NCI-H774 (cell line): Measurements from ENCODE around the gene TRPM1.
"Not testable (repeated sequence)": the region's sequence is repeated elsewhere in the genome, so short reads cannot be mapped to it uniquely, and the experiment has no call there.

Experiments
- DNase-seq: peaks from one replicate; lab custom pipeline; 2025; lab: John Stamatoyannopoulos, UW

Gene TRPM1

DNA sequence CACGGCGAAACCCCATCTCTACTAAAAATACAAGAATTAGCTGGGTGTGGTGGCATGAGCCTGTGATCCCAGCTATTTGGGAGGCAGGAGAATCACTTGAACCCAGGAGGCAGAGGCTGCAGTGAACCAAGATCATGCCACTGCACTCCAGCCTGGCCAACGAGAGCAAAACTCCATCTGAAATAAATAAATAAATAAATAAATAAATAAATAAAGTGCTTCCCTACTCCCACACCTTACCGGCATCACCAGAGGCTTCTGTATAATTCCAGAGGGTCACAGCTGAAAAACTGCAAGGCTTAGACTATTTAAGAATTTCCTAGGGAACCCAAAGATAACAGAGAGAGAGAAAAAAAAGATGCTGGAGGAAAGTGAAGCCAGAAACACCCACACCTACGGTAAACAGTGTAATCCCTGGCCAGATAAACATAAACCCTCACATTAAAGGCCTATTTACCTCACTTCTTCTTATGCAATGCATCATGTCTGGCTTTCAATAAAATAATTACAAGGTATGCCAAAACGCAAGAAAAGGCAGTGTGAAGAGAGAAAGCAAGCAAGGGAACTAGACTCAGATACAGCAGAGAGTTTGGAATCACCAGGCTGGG, 15.0 kb upstream of the TRPM1 start:
- no peak for DNase-seq

DNA sequence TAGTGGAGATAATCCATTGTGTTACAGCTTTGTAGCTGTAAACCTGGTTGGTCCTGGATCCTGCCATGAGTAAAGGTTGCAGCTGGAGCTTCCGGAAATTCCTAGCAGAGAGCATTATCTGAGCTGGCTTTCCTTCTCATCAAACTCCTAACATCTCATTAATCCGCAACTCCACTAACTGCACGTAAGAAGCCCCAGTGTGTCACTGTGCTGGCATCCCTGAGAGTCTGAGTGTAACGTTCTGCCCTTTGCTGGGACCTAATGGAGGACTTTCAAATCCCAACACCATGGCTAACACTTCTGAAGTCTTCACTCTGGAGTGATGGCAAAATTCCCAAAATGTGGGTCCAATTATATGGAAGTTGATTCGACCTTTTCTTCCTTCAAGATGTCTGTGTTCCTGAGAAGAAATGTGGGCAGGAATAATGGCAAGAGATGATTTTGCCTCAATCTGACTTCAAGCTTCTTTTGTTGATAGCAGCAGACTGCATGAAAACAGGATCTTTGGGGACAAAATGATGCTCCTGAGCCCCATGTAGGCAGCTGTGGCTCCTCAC, 9.6 kb upstream of the TRPM1 start:
- DNase-seq = no peak

DNA sequence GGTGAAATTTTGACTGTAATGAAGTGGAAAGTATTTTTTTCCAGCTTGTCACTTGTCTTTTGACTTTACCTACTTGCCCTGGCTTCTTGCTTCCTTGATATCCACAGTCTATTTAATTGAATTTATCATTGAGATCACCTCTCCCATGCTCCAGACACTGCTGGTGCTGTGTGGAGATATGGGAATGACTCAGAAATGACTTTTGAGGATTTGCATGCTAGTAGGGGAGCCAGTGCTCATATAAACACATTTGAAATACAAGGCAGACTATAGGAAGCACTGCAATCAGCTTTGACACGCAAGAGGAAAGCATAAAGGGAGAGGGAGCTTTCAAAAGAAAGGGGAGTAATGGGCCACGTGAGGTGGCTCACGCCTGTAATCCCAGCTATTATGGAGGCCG, 7.3 kb upstream of the TRPM1 start:
- DNase-seq = no peak

DNA sequence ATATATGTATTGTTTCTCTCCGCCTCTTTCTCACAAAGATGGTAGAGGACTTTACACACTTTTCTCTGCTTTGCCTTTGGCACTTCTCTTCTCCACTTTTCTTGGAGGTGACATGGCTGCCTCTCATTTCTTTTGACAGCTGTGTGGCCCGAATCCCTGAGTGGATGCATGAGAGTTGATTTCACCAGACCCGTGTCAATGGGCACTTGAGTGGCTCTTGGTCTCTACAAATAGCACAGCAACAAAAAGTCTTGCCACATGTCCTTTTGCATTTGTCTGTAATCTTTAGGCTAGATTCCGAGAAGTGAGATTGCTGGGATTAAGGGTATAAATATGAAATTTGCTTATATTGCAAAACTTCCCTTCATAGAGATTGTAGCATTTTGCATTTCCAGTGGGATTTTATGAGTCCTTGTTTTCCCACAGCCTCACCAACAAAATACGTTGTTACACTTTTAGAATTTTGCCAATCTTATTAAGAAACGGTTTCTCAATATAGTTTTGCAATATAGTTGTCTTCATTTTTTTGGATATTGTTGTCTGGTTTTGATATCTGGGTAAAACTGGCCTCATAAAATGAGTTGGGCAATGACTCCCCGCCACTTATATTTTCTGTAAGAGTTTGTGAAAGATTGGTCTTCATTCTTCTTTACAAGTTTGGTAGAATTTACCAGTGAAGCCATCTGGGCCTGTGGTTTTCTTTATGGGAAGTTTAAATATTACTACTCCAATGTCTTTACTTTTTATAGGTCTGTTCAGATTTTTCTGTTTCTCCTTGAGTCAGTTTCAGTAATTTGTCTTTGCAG, 5.2 kb upstream of the TRPM1 start:
- DNase-seq = no peak

DNA sequence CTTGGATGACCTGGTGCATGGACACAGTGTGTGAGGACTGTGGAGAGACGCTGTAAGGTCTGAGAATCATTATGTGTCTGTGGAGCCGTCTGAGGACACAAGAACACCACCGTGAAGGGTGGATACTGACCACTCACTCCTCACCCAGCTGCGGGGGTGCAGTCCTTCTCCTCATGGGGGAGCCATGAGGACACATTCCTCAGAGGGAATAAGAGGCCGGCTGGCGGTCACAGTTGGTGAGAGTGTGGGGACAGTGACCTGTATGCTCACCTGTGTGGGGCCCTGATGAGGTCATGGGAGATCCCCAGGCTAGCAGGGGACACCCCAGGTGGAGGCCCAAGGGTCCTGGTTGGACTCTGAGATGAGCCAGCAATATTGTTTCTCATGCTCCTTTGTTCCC, 2.5 kb upstream of the TRPM1 start:
- no peak for DNase-seq

DNA sequence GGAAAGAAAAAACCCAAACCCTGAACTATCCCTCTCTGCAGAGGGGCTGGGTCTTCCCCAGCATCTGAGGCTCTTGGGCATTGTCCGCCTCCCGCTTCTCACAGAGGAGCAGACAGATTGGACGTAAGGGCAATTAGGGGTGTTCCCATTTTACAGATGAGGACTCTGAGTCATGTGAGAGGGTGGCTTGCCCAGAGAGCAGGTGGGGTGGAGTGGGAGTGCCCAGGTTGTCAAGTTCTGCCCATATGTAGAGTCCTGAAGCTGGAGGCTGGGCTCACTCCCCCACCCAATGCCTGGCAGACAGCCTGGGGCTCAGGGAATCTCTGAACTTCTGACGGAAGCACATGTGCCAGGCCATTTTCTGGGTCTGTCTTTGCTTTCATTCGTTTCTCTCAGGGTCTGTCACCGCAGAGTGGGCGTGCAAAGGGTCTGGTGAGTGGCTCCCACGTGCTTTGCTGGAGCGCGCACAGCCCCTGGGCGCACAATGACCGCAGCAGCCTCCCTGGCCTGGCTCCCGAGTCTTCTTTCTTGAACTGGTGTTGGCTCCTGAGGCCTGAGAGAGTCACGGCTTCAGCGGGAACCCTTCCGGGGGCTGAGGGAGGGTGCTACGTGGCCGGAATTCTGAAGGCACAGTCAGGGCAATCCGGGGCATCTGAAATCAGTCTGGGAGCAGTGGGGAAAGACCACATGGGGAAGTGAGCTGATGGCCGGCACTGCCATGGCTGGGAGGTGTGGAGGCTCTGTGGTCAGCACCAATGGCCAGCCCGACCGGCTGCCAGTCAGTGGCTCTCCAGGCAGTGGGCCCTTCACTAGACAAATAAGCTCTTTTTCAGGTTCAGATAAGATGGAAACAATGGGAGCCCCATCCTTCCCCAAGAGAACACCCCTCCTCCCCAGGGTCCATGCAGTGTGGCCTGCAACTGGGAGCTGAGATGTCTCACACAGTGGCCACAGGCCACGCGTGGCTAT, 1.1 kb upstream of the TRPM1 start:
- no peak for DNase-seq

DNA sequence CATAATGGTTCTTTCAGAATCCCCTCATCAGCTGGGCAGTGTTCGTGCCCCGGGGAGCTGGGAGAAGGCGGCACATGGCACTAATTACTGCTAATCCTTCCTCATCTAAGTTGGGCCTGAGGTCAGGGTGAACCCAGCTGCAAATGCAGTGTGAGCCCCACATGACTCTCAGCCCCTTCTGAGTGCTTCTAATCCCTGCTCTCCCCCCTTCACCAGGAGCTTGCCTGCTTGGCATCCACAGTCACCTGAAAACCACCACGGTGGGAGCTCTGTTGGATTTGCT, 455 bp upstream of the TRPM1 start:
- DNase-seq = no peak

DNA sequence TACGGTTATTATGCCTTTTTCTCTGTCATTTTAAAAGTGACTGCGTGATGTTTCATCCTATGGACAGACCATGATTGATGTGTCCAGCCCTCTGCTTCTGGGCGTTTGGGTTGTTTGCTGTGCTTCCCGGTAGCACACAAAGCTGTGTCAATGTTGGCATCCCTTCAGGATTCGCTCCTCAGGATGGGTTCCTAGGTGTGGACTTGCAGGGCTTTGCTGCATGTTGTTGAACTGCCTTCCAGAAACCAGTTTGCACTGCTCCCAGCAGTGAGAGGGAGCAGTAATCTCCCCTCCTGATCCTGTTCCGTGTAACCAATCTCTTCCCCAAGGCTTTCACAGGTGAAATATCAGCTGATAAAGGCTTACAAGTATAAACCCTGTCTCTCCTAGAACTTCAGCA, 787 bp downstream of the TRPM1 start:
- peak; percentile 58 for DNase-seq

DNA sequence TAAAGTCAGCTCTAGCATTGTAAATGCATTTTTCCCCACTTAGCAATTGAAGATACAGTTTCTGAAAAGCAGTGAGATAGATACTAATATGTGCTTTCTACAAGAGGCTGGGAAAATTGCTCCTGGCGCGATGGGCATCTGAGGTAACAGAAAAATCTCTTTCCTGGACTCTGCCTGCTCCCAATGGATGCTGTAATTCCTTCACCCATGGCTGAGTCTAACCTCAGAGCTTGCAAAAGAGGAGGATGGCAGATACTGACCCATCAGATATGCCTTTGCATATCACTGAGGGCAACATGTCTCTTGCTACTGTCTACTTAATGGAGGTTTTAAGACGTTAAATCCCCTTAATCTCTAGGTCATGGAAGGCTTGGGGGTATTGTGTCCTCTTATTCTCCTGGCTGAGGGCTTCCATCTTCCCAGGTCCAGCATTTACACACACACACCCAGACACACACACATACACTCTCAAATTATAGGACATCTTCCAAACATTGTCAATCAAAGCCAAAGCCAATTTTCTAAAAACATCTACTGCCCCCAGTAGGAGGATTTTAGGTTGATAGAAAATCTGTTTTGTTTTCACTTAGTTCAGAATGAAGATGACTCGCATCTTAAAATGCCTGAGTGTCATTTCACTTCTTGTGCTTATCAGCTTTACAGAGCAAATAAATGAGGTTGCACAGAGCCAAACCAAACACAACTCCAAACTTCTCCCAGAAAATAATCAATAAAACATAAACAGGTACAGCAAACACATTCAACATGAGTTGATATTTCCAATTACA, 2.4 kb downstream of the TRPM1 start:
- DNase-seq = no peak

DNA sequence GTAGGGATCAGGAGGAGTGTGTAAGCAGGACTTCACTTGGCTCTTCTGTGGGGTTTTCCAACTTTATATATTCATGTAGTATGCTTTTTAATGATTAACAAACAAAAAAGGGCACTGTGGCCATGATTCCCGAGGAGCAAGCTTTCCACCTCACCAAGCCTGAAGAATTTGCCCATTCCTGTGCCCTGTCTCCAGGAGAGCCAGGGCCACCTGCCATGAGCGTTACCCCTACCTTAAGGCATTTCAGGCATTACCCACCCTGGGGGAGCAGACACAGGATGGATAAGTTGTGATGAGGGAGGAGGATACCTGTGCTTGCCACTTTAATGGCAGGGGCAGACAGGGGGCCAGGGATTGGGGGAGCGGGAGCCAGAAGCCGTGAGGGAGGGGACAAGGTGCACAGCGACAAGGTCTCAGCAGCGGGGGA, 3.0 kb downstream of the TRPM1 start:
- DNase-seq = no peak

DNA sequence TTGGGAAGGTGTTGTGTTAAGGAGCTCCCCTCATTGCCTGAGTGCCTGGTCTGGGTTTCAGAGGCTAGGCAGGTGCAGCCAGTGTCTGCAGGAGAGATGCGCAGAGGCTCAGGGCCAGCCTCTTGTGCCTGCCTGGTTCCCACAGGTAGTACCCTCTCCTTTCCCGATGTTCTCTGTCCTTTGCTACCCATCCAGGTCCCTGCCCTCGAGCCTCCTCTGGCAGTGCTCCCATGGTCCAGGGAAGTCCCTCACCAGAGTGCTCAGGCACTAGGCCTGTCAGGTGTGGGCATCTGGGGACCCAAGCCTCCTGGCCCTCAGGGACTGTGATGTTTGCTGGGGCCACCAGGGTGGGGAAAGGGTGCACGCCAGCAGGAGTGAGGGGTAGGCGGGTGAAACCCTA, 5.0 kb downstream of the TRPM1 start:
- DNase-seq = no peak

DNA sequence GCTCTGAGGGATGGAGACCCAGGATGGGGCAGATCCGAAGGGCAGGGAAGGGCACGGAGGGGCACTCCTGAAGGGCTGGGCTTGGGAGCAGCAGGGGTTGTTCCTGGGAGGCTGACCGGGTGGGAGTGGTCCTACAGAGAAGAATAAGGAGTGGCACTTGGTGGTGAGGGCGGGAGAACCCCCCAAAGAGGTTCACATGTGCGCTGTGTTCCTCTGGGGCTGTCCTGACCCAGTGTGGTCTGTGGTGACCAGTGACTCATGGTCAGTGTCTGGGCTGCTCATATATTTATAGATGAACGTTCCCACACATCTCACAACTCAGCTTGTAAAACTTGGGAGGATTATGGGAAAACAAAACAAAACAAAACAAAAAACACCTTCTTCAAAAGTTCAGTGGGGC, 10.0 kb downstream of the TRPM1 start:
- no peak for DNase-seq

DNA sequence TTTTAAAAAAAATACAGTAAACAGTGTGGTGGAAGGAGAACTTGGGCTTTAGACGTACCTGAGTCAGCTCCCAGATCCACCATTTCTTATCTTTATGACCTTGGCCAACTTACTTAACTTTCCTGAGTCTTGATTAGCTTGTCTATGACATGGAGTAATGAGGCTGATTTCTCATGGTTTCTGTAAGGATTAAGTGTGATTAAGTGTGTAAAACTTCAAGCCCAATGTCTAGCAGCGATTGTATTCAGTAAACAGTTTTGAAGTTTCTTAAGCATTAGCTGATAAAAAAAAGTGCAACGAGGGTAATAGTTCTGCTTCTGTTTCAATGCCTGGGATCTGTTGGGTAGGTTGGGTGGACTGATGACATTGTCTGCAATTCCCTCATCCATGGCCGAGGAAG, 10.8 kb downstream of the TRPM1 start:
- no peak for DNase-seq

DNA sequence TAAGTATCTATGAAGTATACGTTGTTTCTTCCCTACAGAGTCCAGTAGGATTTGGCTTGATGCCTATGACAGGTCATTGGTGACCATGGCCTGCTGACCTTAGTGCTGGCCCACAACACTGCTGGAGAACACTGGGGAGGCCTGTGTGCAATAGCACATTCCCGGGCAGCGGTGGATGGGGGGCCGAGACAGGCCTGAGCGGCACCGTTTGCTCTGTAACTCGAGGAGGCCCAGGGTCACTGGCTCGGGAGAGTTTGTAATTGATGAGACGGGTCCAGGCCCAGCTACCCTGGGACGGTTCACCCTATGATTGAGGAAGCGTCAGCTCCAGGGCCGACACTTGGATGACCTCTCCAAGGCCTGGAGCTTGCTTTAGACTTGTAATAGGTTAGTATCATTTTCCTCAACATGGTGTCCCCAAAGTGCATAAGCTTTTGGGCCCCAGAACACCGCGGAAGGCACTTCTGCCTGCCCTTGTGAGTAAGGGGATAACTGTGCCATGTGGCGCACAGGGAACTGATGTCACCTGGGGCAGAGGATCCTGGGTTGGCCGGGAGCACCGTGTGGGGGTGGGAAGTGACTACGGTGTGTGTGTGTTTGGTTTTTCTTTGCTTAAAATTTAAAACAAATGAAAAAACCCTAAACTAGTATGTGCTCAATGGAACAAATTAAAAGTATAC, 12.0 kb downstream of the TRPM1 start:
- no peak for DNase-seq

DNA sequence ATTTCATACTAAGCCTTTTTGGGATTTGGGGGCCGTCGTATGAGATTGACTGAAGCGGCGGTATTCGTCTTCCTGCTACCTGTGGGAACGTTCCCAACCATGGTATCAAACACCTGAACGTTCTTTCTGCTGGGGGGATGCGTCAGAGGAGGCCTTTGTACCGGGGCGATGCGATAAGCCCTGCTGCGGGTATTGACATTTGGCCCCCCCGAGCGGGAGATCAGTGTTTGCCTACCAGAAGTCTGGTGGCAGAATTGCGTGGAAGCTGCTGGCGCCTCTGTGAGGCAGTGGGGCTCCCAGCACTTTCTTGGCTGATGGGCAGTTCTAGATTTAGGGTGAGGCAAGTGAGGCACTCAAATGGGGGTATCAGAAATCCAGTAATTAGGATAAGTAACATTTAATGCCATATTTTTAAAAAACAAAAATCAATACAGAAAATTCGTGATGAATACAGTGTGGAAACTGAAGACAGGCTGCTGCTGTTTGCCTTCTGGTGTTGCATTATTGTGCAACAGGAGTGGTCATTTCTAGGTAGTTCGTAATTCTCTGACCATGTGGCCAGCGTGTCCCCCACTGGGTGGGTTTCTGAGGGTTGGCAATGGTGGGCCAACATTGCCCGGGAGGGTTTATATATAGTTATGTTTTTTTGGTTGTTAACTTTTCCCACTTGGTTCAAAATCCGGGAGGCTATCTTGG, 12.7 kb downstream of the TRPM1 start:
- no peak for DNase-seq

DNA sequence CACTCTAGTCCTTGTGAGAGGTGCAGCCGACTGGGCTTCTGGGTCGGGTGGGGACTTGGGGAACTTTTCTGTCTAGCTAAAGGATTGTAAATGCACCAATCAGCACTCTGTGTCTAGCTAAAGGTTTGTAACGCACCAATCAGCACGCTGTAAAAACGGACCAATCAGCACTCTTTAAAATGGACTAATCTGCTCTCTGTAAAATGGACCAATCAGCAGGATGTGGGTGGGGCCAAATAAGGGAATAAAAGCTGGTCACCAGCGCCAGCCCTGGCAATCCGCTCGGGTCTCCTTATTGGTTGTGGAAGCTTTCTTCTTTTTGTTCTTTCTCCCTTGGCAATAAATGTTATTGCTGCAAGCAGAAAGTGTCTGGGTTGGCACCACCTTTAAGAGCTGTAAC, 13.5 kb downstream of the TRPM1 start:
- DNase-seq = not testable (repeated sequence)

DNA sequence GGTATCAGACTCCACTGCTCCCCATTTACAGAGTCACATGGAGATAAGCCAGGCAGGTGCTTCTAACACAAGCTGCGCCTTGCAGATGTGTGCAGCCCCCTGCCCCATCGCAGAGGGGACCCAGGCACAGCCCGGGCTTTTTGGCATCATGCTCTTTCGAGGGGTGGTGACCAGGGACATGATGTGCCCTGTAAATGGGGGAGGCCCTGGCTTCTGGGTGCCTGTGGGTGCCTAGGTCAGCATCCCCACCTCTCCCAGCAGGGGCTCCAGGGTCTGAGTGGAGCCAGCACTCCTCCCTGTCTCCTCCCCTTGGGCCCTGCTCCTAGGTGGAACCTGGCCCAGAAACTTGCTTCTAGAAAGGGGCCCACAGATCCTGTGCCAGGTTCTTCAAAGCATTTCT, 15.2 kb downstream of the TRPM1 start:
- DNase-seq = no peak

DNA sequence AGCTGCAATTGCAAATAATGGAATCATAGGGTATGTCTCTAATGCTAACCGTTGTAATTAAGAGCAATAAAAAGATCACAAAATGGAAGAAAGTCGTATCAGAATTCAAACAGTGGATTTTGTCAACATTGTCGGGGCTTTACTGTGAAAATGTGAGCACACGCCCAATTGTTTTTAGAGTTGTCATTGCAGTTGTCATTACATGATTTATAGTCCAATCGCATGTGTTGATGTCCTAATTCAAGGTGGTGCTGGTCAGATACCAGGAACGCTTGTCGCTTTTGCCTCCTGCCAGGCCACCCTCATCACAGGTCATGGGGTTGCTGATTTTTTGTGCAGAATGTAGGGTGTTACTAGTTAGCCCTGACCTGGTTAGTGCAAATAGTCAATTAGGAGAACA, 16.2 kb downstream of the TRPM1 start:
- DNase-seq = no peak

DNA sequence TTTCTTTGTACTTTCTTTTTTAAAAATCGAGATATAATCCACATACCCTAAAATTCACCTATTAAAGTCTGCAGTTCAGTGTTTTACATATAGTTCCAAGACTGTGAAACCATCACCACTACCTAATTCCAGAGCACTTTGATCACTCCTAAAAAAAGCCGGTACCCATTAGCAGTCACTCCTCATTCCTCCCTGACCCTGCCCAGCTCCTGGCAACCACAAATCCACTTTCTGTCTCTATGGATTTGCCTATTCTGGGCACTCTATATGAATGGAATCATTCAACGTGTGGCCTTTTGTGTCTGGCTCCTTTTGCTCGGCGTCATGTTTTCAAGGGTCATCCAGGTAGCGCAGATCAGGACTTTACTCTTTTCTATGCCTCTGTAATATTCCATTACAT, 17.3 kb downstream of the TRPM1 start:
- DNase-seq = no peak

DNA sequence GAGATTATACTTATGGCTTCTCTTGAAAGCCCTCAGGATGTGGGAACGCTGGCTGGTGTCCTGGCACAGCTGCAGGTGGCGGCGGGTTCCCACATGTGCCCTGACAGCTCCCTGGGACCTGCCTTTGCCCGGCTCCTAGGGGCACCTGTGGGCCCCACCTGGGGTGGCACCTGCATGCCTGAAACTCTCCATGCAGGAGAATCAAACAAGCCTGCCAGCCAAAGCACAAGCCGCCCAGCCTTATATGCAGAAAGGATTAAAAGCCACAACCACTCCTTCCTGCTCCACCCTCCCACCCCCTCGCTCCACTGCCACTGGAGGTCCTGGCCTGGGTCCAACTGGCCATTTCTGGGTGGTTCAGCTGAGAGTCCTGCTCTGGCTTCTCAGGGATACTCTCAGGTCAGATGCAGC, 18.1 kb downstream of the TRPM1 start:
- DNase-seq = no peak
